Frontal cortex (tissue), 4 donors: ENCODE data around the gene ZNF485. TPM values are rescaled to one million over a fixed set of nuclear protein-coding genes. Genes with fewer than 3 reads are reported as not detected.
"Not testable (repeated sequence)": the region's sequence is repeated elsewhere in the genome, so short reads cannot be mapped to it uniquely, and the experiment has no call there.

Experiments
- DNase-seq, 2 donors: peaks; one replicate each; pipeline ENCODE4 v3.0.0; 2012; ENCODE audit warnings: low spot score in 2 of 2
- FAIRE-seq: peaks from 2 replicates; lab custom pipeline; 2012; peaks lifted over from hg19 to GRCh38; lab: Jason Lieb, UNC
- total RNA-seq: library from RNA; depleted of rRNA; stranded (reverse); fragments of >200 nt; gene quantifications from one replicate; pipeline ENCODE4 v1.2.3, GENCODE V29; 2014
- donor health status: control.
- donor health status: control.
- donor health status: control.

The ZNF485 gene
- total RNA-seq, 1 donor from 2014 or later = 8.2 TPM

GRCh38 chr10:43599333-43599732, 6.9 kb upstream of the ZNF485 start:
- no peak for DNase-seq
- no peak for FAIRE-seq

- FAIRE-seq = not testable (repeated sequence)
These were observed 4.7 kb upstream of the ZNF485 start for GRCh38 chr10:43601576-43601975.

GRCh38 chr10:43605850-43606322, 352 bp upstream of the ZNF485 start:
- FAIRE-seq (no peak), DNase-seq (no peak)

More at GRCh38 chr10:43601576-43601975, 4.7 kb upstream of the ZNF485 start:
- not testable (repeated sequence) for DNase-seq

- no peak for DNase-seq
- no peak for FAIRE-seq
These were observed 948 bp downstream of the ZNF485 start for GRCh38 chr10:43607199-43607573.

GRCh38 chr10:43610636-43611035, 4.4 kb downstream of the ZNF485 start:
- FAIRE-seq (no peak), DNase-seq (no peak)

- no peak for FAIRE-seq
- no peak for DNase-seq
These were observed 10.6 kb downstream of the ZNF485 start for GRCh38 chr10:43616697-43617370.

- DNase-seq (no peak), FAIRE-seq (no peak)
These were observed 13.1 kb downstream of the ZNF485 start for GRCh38 chr10:43619368-43619767.

GRCh38 chr10:43622038-43622437, 15.8 kb downstream of the ZNF485 start:
- no peak for FAIRE-seq
- DNase-seq = no peak

- no peak for FAIRE-seq
- DNase-seq = no peak
These were observed 17.1 kb downstream of the ZNF485 start for GRCh38 chr10:43623351-43623750.

GRCh38 chr10:43627942-43628341, 21.7 kb downstream of the ZNF485 start:
- DNase-seq = no peak
- no peak for FAIRE-seq

- no peak for FAIRE-seq
These were observed 22.7 kb downstream of the ZNF485 start for GRCh38 chr10:43628956-43629355.

GRCh38 chr10:43635816-43636215, 29.6 kb downstream of the ZNF485 start:
- not testable (repeated sequence) for DNase-seq, FAIRE-seq

More at GRCh38 chr10:43628956-43629355, 22.7 kb downstream of the ZNF485 start:
- DNase-seq = no peak

- FAIRE-seq (no peak), DNase-seq (no peak)
These were observed 34.4 kb downstream of the ZNF485 start for GRCh38 chr10:43640603-43641002.

GRCh38 chr10:43644252-43644651, 38.0 kb downstream of the ZNF485 start:
- FAIRE-seq (no peak), DNase-seq (no peak)

GRCh38 chr10:43645866-43646265, 39.6 kb downstream of the ZNF485 start:
- FAIRE-seq (no peak), DNase-seq (no peak)

GRCh38 chr10:43647576-43647975, 41.3 kb downstream of the ZNF485 start:
- no peak for FAIRE-seq
- no peak for DNase-seq

GRCh38 chr10:43648095-43648397, 41.8 kb downstream of the ZNF485 start:
- FAIRE-seq = no peak
- DNase-seq = no peak

GRCh38 chr10:43648398-43649184, 42.4 kb downstream of the ZNF485 start, which contains the start of gene ZNF32:
ZNF32 (minus strand) TSS chr10:43648881; CDS start chr10:43646133, 2,748 bp downstream.
- DNase-seq (peak; percentile 93 to 95), FAIRE-seq (no peak)

GRCh38 chr10:43649185-43649523, 42.9 kb downstream of the ZNF485 start:
- DNase-seq (peak in 1 of 2 donors; percentile 38), FAIRE-seq (no peak)

- DNase-seq (no peak), FAIRE-seq (no peak)
These were observed 47.5 kb downstream of the ZNF485 start for GRCh38 chr10:43653746-43654145.

GRCh38 chr10:43655311-43655710, 49.1 kb downstream of the ZNF485 start:
- FAIRE-seq = no peak
- DNase-seq = no peak
